ENCODE measurements around the gene SGSM2. TPM values are rescaled to one million over a fixed set of nuclear protein-coding genes. Genes with fewer than 3 reads are reported as not detected.

Gene SGSM2
- total and polyA plus RNA-seq, 2 donors (not counting 1 experiment from before 2014, with no cell fraction given): 139 to 181 TPM

- Histone ChIP-seq H3K4me3 (ENCODE audit: control extremely low read depth in 1 of 5, extremely low read depth in 1 of 5, insufficient read depth in 1 of 5, low read depth in 2 of 5, low read length in 4 of 5) (no peak overlapping the region), H3K9me3 (ENCODE audit: control extremely low read depth in 1 of 3, control insufficient read depth in 2 of 3, insufficient read depth in 1 of 3, low read length in 2 of 3) (no peaks in the 10 kb centered on the region), H3K27ac (ENCODE audit: low read length in 2 of 2) (no peak overlapping the region), H3K4me2 (replicated peaks; ENCODE audit: low read depth, low read length, poor library complexity, severe bottlenecking) (no peak overlapping the region), H3K9ac (ENCODE audit: low read length) (no peak overlapping the region), H3K36me3 (replicated peaks in 1 of 2; ENCODE audit: control extremely low read depth in 1 of 2, control insufficient read depth in 1 of 2, extremely low read depth in 1 of 2, insufficient read depth in 2 of 2, low read length in 1 of 2) (peaks cover 4 to 30% of the 10 kb centered on the region in 2 experiments), H3K27me3 (replicated peaks in 1 of 4; ENCODE audit: control extremely low read depth in 1 of 4, control insufficient read depth in 3 of 4, insufficient read depth in 4 of 4, low read length in 3 of 4) (no peaks in the 10 kb centered on the region), H2AFZ (ENCODE audit: insufficient read depth, low read depth, low read length, poor library complexity, severe bottlenecking) (no peak overlapping the region), H4K20me1 (ENCODE audit: control insufficient read depth, insufficient read depth, low read length, poor library complexity, severe bottlenecking) (peaks cover 9% of the 10 kb centered on the region), H3K4me1 (ENCODE audit: control insufficient read depth in 2 of 2, insufficient read depth in 2 of 2, low read length in 2 of 2) (no peaks in the 10 kb centered on the region), H3K79me2 (ENCODE audit: control insufficient read depth, insufficient read depth, low read length) (peaks cover 2% of the 10 kb centered on the region)
- no peak for DNase-seq
- no peak for ATAC-seq (ENCODE audit: low read depth)
- WGBS (ENCODE audit: insufficient coverage): 100% methylated on average over 1 of the region's 6 CpGs
- no peak overlapping the region for H3K4me3 Mint-ChIP-seq
- no peaks in the 10 kb centered on the region for H3K9me3 Mint-ChIP-seq (ENCODE audit: insufficient read depth)
- intact Hi-C loops (cut with micrococcal nuclease): no loop called here
- ChIA-PET POLR2A (no interaction called here), CTCF (interaction anchor here (3.3 kb wide), 1 partner anchor 41 kb away, joined by 16 read pairs; no protein-coding TSS in a partner anchor)
- no peak overlapping the region for H3K27ac Mint-ChIP-seq
- no peaks in the 10 kb centered on the region for H3K27me3 Mint-ChIP-seq
- TF ChIP-seq EZH2 (IDR thresholded peaks at IDR 0.05; ENCODE audit: borderline replicate concordance, insufficient read depth, low read depth, low read length, poor library complexity, severe bottlenecking): no peak
- TF ChIP-seq, protein P1, sequence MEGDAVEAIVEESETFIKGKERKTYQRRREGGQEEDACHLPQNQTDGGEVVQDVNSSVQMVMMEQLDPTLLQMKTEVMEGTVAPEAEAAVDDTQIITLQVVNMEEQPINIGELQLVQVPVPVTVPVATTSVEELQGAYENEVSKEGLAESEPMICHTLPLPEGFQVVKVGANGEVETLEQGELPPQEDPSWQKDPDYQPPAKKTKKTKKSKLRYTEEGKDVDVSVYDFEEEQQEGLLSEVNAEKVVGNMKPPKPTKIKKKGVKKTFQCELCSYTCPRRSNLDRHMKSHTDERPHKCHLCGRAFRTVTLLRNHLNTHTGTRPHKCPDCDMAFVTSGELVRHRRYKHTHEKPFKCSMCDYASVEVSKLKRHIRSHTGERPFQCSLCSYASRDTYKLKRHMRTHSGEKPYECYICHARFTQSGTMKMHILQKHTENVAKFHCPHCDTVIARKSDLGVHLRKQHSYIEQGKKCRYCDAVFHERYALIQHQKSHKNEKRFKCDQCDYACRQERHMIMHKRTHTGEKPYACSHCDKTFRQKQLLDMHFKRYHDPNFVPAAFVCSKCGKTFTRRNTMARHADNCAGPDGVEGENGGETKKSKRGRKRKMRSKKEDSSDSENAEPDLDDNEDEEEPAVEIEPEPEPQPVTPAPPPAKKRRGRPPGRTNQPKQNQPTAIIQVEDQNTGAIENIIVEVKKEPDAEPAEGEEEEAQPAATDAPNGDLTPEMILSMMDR (IDR thresholded peaks at IDR 0.05): no peak
- no peaks in the 10 kb centered on the region for H3K4me1 Mint-ChIP-seq
Measured at GRCh38 chr17:2423271-2423670, 86.0 kb downstream of the SGSM2 start.

GRCh38 chr17:2427215-2427614 is 89.9 kb downstream of the SGSM2 start:
- peaks cover 9% of the 10 kb centered on the region for H4K20me1 ChIP-seq (ENCODE audit: control insufficient read depth, insufficient read depth, low read length, poor library complexity, severe bottlenecking)
- no peak for ATAC-seq (ENCODE audit: low read depth)
- no peaks in the 10 kb centered on the region for H3K4me1 ChIP-seq (ENCODE audit: control insufficient read depth in 2 of 2, insufficient read depth in 2 of 2, low read length in 2 of 2)
- H3K4me3 ChIP-seq (ENCODE audit: control extremely low read depth in 1 of 5, extremely low read depth in 1 of 5, insufficient read depth in 1 of 5, low read depth in 2 of 5, low read length in 4 of 5): no peak overlapping the region
- TF ChIP-seq EZH2 (IDR thresholded peaks at IDR 0.05; ENCODE audit: borderline replicate concordance, insufficient read depth, low read depth, low read length, poor library complexity, severe bottlenecking): no peak
- TF ChIP-seq, protein P1 (IDR thresholded peaks at IDR 0.05): no peak
- H3K9me3 ChIP-seq (ENCODE audit: control extremely low read depth in 1 of 3, control insufficient read depth in 2 of 3, insufficient read depth in 1 of 3, low read length in 2 of 3): no peaks in the 10 kb centered on the region
- H3K4me3 Mint-ChIP-seq: no peak overlapping the region
- DNase-seq: no peak
- H3K27me3 Mint-ChIP-seq: no peaks in the 10 kb centered on the region
- H3K9me3 Mint-ChIP-seq (ENCODE audit: insufficient read depth): no peaks in the 10 kb centered on the region
- no peak overlapping the region for H3K4me2 ChIP-seq (replicated peaks; ENCODE audit: low read depth, low read length, poor library complexity, severe bottlenecking)
- peaks cover 2% of the 10 kb centered on the region for H3K79me2 ChIP-seq (ENCODE audit: control insufficient read depth, insufficient read depth, low read length)
- WGBS (ENCODE audit: insufficient coverage): no CpG with 5 or more reads among the region's 2 CpGs
- no peak overlapping the region for H2AFZ ChIP-seq (ENCODE audit: insufficient read depth, low read depth, low read length, poor library complexity, severe bottlenecking)
- no peak overlapping the region for H3K27ac Mint-ChIP-seq
- H3K4me1 Mint-ChIP-seq: no peaks in the 10 kb centered on the region
- H3K27ac ChIP-seq (ENCODE audit: low read length in 2 of 2): no peak overlapping the region
- intact Hi-C loops (cut with micrococcal nuclease): no loop called here
- no peaks in the 10 kb centered on the region for H3K27me3 ChIP-seq (replicated peaks in 1 of 4; ENCODE audit: control extremely low read depth in 1 of 4, control insufficient read depth in 3 of 4, insufficient read depth in 4 of 4, low read length in 3 of 4)
- peaks cover 0 to 3% of the 10 kb centered on the region in 2 experiments for H3K36me3 ChIP-seq (replicated peaks in 1 of 2; ENCODE audit: control extremely low read depth in 1 of 2, control insufficient read depth in 1 of 2, extremely low read depth in 1 of 2, insufficient read depth in 2 of 2, low read length in 1 of 2)
- ChIA-PET POLR2A (no interaction called here), CTCF (interaction anchor here (1.0 to 3.8 kb wide), 2 partner anchors 11 to 45 kb away, joined by 10 to 16 read pairs; no protein-coding TSS in a partner anchor)
- no peak overlapping the region for H3K9ac ChIP-seq (ENCODE audit: low read length)
